SK-N-MC (cell line): ENCODE data around the gene RYR1.

ENCODE experiments used
- DNase-seq: peaks from one replicate; pipeline ENCODE4 v3.0.0-alpha.2; 2011; ENCODE audit warnings: low read depth, low spot score
- H3K27ac ChIP-seq: fragments of 200-600 bp; sonication (generic); 2 replicates; pipeline ENCODE4 v1.5.1; 2016; ENCODE audit warnings: mixed run types
- H3K36me3 ChIP-seq: fragments of 200-600 bp; sonication (generic); 2 replicates; pipeline ENCODE4 v1.6.1; 2017; ENCODE audit warnings: antibody characterized with exemption, low read length, mixed read lengths; ENCODE audit not compliant: insufficient read depth
- H3K4me3 ChIP-seq: fragments of 200-600 bp; sonication (generic); 2 replicates; pipeline ENCODE4 v1.5.1; 2016
- H3K9ac ChIP-seq: fragments of 200-600 bp; sonication (generic); 2 replicates; pipeline ENCODE4 v1.8.0; 2017; ENCODE audit warnings: mixed run types, mixed read lengths; ENCODE audit not compliant: insufficient read length
- H3K9me3 ChIP-seq: fragments of 200-600 bp; sonication (generic); 2 replicates; pipeline ENCODE4 v1.6.1; 2017; ENCODE audit warnings: low read depth, mild to moderate bottlenecking, antibody characterized with exemption, low read length, moderate library complexity, mixed read lengths
- EZH2 ChIP-seq: fragments of 200-600 bp; sonication (generic); IDR thresholded peaks from one replicate; pipeline ENCODE4 v1.6.1; 2017; ENCODE audit warnings: antibody characterized with exemption
- FOXP2 ChIP-seq: optimal IDR thresholded peaks from 2 replicates; pipeline ENCODE3; 2011; ENCODE audit warnings: mild to moderate bottlenecking, moderate library complexity; ENCODE audit not compliant: insufficient read depth; ENCODE audit errors: extremely low read length, control extremely low read depth
- POLR2AphosphoS5 ChIP-seq: IDR thresholded peaks from 2 replicates; pipeline ENCODE4 v1.6.1; 2012; ENCODE audit warnings: mild to moderate bottlenecking, low read depth, low read length, borderline replicate concordance

The RYR1 gene

DNA sequence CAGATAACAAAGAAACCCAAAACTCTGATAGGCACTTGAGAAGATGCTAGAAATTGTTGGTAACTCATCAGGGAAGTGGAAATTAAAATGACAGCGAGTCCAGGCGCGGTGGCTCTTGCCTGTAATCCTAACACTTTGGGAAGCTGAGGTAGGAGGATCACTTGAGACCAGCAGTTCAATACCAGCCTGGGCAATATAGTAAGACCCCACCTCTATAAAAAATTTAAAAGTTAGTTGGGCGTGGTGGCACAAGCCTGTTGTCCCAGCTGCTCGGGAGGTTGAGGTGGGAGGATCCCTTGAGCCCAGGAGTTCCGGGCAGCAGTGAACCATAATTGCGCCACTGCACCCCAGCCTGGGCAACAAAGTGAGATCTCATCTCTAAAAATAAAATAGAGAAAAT lies 2.6 kb upstream of the RYR1 start:
- Histone ChIP-seq H3K9me3 (no peaks in the 10 kb centered on the region), H3K36me3 (no peaks in the 10 kb centered on the region), H3K9ac (no peak overlapping the region), H3K27ac (no peak overlapping the region), H3K4me3 (no peak overlapping the region)
- DNase-seq = no peak
- TF ChIP-seq POLR2AphosphoS5 (no peak), FOXP2 (no peak), EZH2 (no peak)

DNA sequence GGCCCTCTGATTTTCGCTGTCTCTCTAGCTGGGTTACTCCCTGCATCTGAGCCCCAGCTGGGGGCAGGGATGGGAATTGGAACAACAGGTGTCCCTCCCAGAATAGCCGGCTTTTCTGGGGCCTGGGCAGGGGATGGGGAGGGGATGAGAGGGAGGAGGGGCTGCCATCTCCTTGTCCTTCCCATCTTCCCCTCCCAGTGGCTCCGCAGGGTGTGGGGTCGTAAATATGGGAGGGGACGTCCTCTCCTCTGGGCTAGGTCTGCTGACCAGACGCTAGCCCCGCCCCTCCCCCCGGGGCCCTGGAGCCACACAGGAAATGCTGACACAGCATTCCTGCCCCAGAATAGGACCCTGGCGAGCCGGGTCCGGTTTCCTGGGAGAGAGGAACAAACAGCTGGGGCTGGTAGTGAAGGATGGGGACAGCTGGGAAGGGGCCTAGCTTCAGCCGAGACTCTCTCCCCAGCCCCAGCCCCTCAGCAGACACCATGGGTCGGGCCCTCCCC lies 1.1 kb downstream of the RYR1 start:
- no peak overlapping the region for H3K27ac ChIP-seq
- DNase-seq = no peak
- TF ChIP-seq EZH2 (no peak), FOXP2 (no peak), POLR2AphosphoS5 (no peak)
- no peaks in the 10 kb centered on the region for H3K9me3 ChIP-seq
- no peaks in the 10 kb centered on the region for H3K36me3 ChIP-seq
- no peak overlapping the region for H3K9ac ChIP-seq
- no peak overlapping the region for H3K4me3 ChIP-seq

DNA sequence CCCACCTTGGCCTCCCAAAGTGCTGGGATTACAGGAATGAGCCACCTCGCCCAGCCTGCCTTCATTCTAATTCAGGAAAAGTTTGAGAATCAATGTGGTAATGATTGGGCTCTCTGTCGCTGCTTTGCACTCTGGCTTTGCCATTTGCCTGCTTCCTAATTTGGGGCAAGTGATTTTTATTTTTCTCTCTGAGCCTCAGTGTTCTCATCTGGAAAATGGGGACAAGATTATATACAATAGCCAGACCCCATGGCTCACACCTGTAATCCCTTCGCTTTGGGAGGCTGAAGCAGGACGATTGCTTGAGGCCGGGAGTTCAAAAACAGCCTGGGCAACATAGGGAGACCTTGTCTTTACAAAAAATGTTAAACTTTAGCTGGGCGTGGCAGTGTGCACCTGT lies 3.8 kb downstream of the RYR1 start:
- Histone ChIP-seq H3K9me3 (no peaks in the 10 kb centered on the region), H3K27ac (no peak overlapping the region), H3K36me3 (no peaks in the 10 kb centered on the region), H3K4me3 (no peak overlapping the region), H3K9ac (no peak overlapping the region)
- no peak for DNase-seq
- TF ChIP-seq EZH2 = no peak
- TF ChIP-seq FOXP2 = no peak
- no peak for TF ChIP-seq POLR2AphosphoS5

DNA sequence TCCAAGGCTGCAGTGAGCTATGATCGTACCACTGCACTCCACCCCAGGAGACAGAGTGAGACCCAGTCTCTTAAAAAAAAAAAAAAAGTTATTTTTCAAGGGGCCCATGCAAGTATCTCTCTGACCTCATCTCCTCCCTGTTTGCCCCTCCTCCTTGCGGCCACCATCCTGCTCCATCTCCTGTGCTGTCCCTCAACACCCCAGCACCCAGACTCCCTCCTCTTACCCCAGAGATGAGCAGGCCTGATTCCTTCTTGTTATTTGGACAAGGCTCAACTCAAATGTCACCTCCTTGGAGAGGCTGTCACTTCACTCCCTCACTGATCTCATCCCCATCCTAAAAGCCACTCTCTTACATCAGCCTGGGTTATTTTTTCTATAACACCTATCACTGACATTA lies 4.4 kb downstream of the RYR1 start:
- no peaks in the 10 kb centered on the region for H3K36me3 ChIP-seq
- no peak overlapping the region for H3K27ac ChIP-seq
- H3K9me3 ChIP-seq = no peaks in the 10 kb centered on the region
- H3K9ac ChIP-seq = no peak overlapping the region
- no peak overlapping the region for H3K4me3 ChIP-seq
- TF ChIP-seq POLR2AphosphoS5 = no peak
- TF ChIP-seq EZH2 = no peak
- no peak for TF ChIP-seq FOXP2
- DNase-seq = no peak

DNA sequence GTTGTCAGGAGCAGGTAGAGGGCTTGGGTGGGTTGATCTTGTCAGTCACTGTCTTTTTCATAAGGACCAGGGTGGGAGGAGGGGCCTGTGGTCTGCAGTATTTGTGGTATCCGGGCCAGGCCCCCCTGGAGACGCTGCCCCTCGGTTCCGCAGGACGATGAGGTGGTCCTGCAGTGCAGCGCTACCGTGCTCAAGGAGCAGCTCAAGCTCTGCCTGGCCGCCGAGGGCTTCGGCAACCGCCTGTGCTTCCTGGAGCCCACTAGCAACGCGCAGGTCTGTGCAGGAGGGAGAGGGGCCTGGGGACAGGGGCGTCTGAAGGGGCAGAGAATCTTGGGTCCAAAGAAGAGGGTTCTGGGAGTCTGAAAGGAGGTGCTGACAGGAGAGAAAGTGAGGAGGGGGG lies 7.1 kb downstream of the RYR1 start:
- Histone ChIP-seq H3K27ac (no peak overlapping the region), H3K9me3 (no peaks in the 10 kb centered on the region), H3K9ac (no peak overlapping the region), H3K36me3 (no peaks in the 10 kb centered on the region), H3K4me3 (no peak overlapping the region)
- TF ChIP-seq POLR2AphosphoS5 (no peak), EZH2 (no peak), FOXP2 (no peak)
- no peak for DNase-seq

DNA sequence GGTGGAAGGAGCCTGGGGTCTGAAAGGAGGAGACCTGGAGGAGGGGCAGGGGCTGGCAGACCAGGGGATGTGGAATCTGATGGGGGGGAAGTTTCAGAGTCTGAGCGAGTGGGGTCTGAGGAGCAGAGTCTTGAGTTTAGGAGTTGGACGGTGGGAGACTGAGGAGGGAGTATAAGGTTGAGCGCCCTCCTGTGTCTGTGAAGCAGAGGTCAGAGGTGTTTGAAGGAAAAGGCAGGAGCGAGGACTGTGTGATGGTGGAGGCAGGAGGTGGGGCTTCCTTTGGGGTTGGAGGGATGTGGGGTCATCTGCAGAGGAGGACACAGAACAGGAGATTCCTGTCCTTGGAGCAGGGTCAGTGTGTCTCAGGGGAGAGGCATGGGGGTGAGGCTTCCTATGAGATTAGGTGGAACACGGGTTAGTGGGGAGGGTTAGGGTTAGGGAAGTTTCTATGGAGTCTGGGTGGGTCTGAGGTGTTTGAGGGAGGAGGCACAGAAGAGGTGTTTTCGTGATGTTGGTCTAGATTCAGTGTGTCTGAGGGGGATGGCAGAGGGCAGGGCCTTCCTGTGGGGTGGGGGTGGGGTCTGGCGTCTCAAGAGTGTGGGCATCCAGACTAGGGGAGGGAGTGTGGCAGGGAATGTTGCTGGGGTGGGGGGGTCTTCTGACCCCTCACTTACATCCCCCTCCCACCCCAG lies 8.3 kb downstream of the RYR1 start:
- Histone ChIP-seq H3K9me3 (no peaks in the 10 kb centered on the region), H3K36me3 (no peaks in the 10 kb centered on the region), H3K9ac (no peak overlapping the region), H3K4me3 (no peak overlapping the region), H3K27ac (no peak overlapping the region)
- TF ChIP-seq FOXP2 (no peak), EZH2 (no peak), POLR2AphosphoS5 (no peak)
- no peak for DNase-seq

DNA sequence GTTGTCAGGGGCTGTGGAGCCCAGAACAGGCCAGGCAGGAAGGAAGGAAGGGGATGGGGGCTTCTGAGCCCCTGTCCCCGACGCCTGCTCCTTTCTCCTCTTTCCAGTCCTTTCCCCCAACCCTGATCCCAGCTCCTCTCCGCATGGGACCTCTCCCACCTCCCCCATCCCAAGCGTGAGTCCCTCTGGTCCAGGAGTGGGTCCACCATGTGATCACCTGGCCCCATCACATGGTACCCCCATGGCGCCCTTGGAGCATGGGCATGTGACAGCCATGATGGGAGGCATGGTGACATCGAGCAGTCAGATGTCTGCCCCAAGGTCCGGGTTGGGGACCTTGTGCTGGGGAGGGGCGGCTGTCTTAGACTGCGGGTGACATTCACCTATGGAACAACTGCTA lies 9.2 kb downstream of the RYR1 start:
- TF ChIP-seq FOXP2 (no peak), POLR2AphosphoS5 (no peak), EZH2 (no peak)
- H3K27ac ChIP-seq = no peak overlapping the region
- no peak for DNase-seq
- no peaks in the 10 kb centered on the region for H3K36me3 ChIP-seq
- no peaks in the 10 kb centered on the region for H3K9me3 ChIP-seq
- H3K4me3 ChIP-seq = no peak overlapping the region
- H3K9ac ChIP-seq = no peak overlapping the region

DNA sequence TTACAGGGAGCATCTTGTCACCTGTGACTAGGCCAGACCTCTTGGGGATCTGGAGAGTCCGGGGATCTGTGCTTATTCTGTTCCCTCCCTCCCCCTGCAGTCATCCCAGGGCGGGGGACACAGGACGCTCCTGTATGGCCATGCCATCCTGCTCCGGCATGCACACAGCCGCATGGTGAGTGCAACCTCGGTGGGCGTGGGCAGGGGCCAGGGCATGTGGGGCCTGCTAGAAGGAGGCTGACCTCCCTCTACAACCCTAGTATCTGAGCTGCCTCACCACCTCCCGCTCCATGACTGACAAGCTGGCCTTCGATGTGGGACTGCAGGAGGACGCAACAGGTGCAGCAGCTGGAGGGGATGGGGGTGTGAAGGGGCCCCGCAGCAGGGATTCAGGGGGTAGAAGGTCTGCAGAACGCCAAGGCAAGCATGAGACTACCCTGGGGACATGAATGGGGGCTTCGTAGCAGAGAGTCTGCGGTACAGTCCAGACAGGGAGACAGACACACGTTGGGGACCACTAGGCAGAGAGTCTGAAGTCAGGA lies 10.0 kb downstream of the RYR1 start:
- Histone ChIP-seq H3K27ac (no peak overlapping the region), H3K9ac (no peak overlapping the region), H3K36me3 (no peaks in the 10 kb centered on the region), H3K9me3 (no peaks in the 10 kb centered on the region), H3K4me3 (no peak overlapping the region)
- DNase-seq = no peak
- TF ChIP-seq POLR2AphosphoS5 = no peak
- no peak for TF ChIP-seq EZH2
- TF ChIP-seq FOXP2 = no peak

DNA sequence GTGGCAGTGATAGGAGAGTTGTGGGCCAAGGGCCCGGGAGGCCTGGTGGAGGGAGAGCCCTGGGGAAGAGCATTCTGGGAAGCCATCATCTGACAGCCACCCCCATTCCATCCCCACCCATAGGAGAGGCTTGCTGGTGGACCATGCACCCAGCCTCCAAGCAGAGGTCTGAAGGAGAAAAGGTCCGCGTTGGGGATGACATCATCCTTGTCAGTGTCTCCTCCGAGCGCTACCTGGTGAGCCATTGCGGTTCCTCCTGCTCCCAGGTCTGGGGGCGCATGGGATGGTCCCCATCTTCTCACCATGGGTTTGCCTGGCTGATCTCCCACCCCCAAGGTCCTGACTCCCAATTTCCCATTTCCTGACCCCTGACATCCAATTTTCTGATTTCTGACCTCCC lies 10.5 kb downstream of the RYR1 start:
- no peak for DNase-seq
- no peak overlapping the region for H3K9ac ChIP-seq
- no peak overlapping the region for H3K27ac ChIP-seq
- no peak overlapping the region for H3K4me3 ChIP-seq
- no peak for TF ChIP-seq POLR2AphosphoS5
- no peak for TF ChIP-seq EZH2
- no peak for TF ChIP-seq FOXP2
- no peaks in the 10 kb centered on the region for H3K36me3 ChIP-seq
- no peaks in the 10 kb centered on the region for H3K9me3 ChIP-seq
